ENCODE data around the gene LTC4S. TPM values are rescaled to one million over a fixed set of nuclear protein-coding genes. Genes with fewer than 3 reads are reported as not detected.

LTC4S gene
- total RNA-seq, 1 experiment from 2014 or later = 2.6 TPM

DNA sequence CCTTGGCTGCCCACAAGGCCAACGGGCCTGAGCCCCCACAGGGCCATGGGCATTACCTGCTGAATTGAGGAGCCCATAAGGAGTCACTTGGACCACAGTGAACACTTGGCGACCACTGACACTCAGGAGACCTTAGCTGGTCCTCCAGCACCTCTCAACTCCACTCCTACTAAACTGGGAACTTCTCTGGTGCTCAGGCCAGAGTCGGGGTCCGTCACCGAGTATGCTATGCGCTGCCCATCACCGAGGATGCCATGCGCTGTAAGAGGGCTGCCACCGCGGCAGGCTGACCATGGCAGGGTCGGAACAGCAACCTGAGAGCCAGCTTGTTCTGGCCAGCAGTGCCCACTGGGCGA lies 26.3 kb downstream of the LTC4S start:
- H3K4me1 Mint-ChIP-seq = peaks cover 36% of the 10 kb centered on the region
- H3K27ac Mint-ChIP-seq = no peak overlapping the region
- ATAC-seq (no peak), DNase-seq (ENCODE audit: low spot score) (peak; percentile 32)
- TF ChIP-seq HMGXB4 (CRISPR knock-in tag; IDR thresholded peaks at IDR 0.05) (0 out of 2 replicates have a peak, but pooled peaks have one; percentile 9), GABPB1 (CRISPR knock-in tag; IDR thresholded peaks at IDR 0.05) (no peak)
- H3K36me3 Mint-ChIP-seq = peaks cover 19% of the 10 kb centered on the region
- no peaks in the 10 kb centered on the region for H3K9me3 Mint-ChIP-seq
- peaks cover 22% of the 10 kb centered on the region for H3K27me3 Mint-ChIP-seq (ENCODE audit: low read depth)
- ChIA-PET CTCF (interaction anchor here (1.0 to 2.5 kb wide), 3 partner anchors 18 to 65 kb away, joined by 3 to 20 read pairs (median 3); no protein-coding TSS in a partner anchor), POLR2A (interaction anchor here (0.9 to 1.7 kb wide), 3 partner anchors 9 to 23 kb away, joined by 3 to 9 read pairs (median 4); partner anchors contain the start of gene MGAT4B)
- H3K4me3 Mint-ChIP-seq = peak overlapping the region; percentile 59

GRCh38 chr5:179820483-179821297 lies 26.9 kb downstream of the LTC4S start, which contains the start of gene SQSTM1:
Gene SQSTM1, plus strand, starts transcription at chr5:179820905. Its CDS starts 32 bp downstream, at chr5:179820937.
- Mint-ChIP-seq H3K4me1 (peaks cover 35% of the 10 kb centered on the region), H3K36me3 (peaks cover 24% of the 10 kb centered on the region), H3K9me3 (no peaks in the 10 kb centered on the region), H3K27ac (peak within 1 kb of the TSS; percentile 63; the same call in 1 of the 2 replicates), H3K27me3 (ENCODE audit: low read depth) (peaks cover 20% of the 10 kb centered on the region), H3K4me3 (peak within 1 kb of the TSS; percentile 87)
- DNase-seq (ENCODE audit: low spot score) (peak; percentile 73), ATAC-seq (peak; percentile 43)
- CTCF ChIA-PET = interaction anchor here (0.6 to 2.5 kb wide), 4 partner anchors 18 to 66 kb away, joined by 3 to 20 read pairs (median 4); no protein-coding TSS in a partner anchor
- POLR2A ChIA-PET = interaction anchor here (0.9 to 1.7 kb wide), 3 partner anchors 9 to 23 kb away, joined by 3 to 9 read pairs (median 4); partner anchors contain the start of gene MGAT4B
- peak; percentile 90; the same call in 1 of the 2 replicates for TF ChIP-seq ARID4B (CRISPR knock-in tag; IDR thresholded peaks at IDR 0.05; ENCODE audit: borderline replicate concordance)
- TF ChIP-seq SMAD3 (CRISPR knock-in tag; IDR thresholded peaks at IDR 0.05; ENCODE audit: borderline replicate concordance) = peak; percentile 6; the same call in 1 of the 2 replicates
- TF ChIP-seq, protein P1, sequence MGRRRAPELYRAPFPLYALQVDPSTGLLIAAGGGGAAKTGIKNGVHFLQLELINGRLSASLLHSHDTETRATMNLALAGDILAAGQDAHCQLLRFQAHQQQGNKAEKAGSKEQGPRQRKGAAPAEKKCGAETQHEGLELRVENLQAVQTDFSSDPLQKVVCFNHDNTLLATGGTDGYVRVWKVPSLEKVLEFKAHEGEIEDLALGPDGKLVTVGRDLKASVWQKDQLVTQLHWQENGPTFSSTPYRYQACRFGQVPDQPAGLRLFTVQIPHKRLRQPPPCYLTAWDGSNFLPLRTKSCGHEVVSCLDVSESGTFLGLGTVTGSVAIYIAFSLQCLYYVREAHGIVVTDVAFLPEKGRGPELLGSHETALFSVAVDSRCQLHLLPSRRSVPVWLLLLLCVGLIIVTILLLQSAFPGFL (CRISPR knock-in tag; IDR thresholded peaks at IDR 0.05; ENCODE audit: borderline replicate concordance) = 0 out of 2 replicates have a peak, but pooled peaks have one; percentile 59
- TF ChIP-seq PRDM15 (CRISPR knock-in tag; IDR thresholded peaks at IDR 0.05) = no peak
- TF ChIP-seq, protein P2, sequence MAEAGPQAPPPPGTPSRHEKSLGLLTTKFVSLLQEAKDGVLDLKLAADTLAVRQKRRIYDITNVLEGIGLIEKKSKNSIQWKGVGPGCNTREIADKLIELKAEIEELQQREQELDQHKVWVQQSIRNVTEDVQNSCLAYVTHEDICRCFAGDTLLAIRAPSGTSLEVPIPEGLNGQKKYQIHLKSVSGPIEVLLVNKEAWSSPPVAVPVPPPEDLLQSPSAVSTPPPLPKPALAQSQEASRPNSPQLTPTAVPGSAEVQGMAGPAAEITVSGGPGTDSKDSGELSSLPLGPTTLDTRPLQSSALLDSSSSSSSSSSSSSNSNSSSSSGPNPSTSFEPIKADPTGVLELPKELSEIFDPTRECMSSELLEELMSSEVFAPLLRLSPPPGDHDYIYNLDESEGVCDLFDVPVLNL (CRISPR knock-in tag; IDR thresholded peaks at IDR 0.05; ENCODE audit: borderline replicate concordance, low read depth) = 0 out of 2 replicates have a peak, but pooled peaks have one; percentile 31
- peak; percentile 17; the same call in 1 of the 2 replicates for TF ChIP-seq ATF1 (CRISPR knock-in tag; IDR thresholded peaks at IDR 0.05)
- no peak; the same call in 1 of the 2 replicates for TF ChIP-seq MAX (CRISPR knock-in tag; IDR thresholded peaks at IDR 0.05)
- TF ChIP-seq E2F5 (CRISPR knock-in tag; IDR thresholded peaks at IDR 0.05) = peak; percentile 77
- TF ChIP-seq CREM (CRISPR knock-in tag; IDR thresholded peaks at IDR 0.05) = peak; percentile 36; the same call in 1 of the 2 replicates
- TF ChIP-seq KAT7 (CRISPR knock-in tag; IDR thresholded peaks at IDR 0.05; ENCODE audit: borderline replicate concordance) = peak; percentile 94; the same call in 1 of the 2 replicates
- TF ChIP-seq NFE2L1 (CRISPR knock-in tag; IDR thresholded peaks at IDR 0.05) = peak; percentile 97
- TF ChIP-seq ZNF138 (CRISPR knock-in tag; conservative IDR thresholded peaks at IDR 0.05) = peak; percentile 69; the same call in 1 of the 2 replicates
- 0 out of 2 replicates have a peak, but pooled peaks have one; percentile 18 for TF ChIP-seq ZNF423 (CRISPR knock-in tag; IDR thresholded peaks at IDR 0.05)
- no peak; the same call in 1 of the 2 replicates for TF ChIP-seq FOXP1 (CRISPR knock-in tag; IDR thresholded peaks at IDR 0.05; ENCODE audit: borderline replicate concordance)
